Gastroesophageal sphincter (tissue), 3 donors: ENCODE data around the gene RIC8A.

Experiments used
- CTCF ChIP-seq, 4 experiments: fragments of 200-600 bp in 2 of 4; fragments of 450-650 bp in 2 of 4; sonication (generic) in 1 of 4; IDR thresholded peaks; one replicate each; pipeline ENCODE4 v1.5.1; 2017 to 2019; ENCODE audit warnings: antibody characterized with exemption in 4 of 4, mild to moderate bottlenecking in 2 of 4, moderate library complexity in 2 of 4
- EP300 ChIP-seq: sonication (generic); formaldehyde crosslinking; IDR thresholded peaks from one replicate; pipeline ENCODE4 v1.6.1; 2017; ENCODE audit warnings: antibody characterized with exemption, mild to moderate bottlenecking

GRCh38 chr11:255816-256215, 48.3 kb downstream of the RIC8A start:
- TF ChIP-seq EP300 (no peak), CTCF (IDR thresholded peaks at IDR 0.05) (no peak)
